ENCODE results near the gene SGCE.

The SGCE gene

DNA sequence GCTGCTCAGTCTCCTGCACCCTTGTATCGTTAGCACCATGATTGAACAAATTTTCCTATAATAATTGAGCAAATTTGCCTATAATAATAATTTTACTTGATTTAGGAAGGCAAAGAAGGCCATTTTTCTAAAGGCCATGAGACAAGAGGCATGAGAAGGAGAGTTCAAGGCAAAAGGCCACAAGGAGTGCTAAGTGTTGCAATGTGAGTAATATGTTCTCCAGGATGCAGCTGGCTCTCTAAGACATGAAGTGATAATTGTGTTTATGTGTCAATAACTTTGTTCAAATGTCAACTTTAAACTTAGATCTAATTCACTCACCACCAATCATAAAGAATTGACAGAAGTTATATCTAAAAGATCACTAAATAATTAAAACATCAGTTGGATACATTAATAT is 53.8 kb downstream of the SGCE start:
- no peak for TF ChIP-seq SIN3A (IDR thresholded peaks at IDR 0.05; ENCODE audit: borderline replicate concordance, insufficient read depth, low read length)
- TF ChIP-seq POLR2AphosphoS5 (IDR thresholded peaks at IDR 0.05; ENCODE audit: low read depth, low read length): no peak
- no peak for TF ChIP-seq TAF1 (IDR thresholded peaks at IDR 0.05; ENCODE audit: borderline replicate concordance, insufficient read depth, low read length)
- TF ChIP-seq REST (IDR thresholded peaks at IDR 0.05; ENCODE audit: insufficient read depth in 1 of 2, low read depth in 2 of 2, low read length in 2 of 2): no peak
- TF ChIP-seq FOXP2 (optimal IDR thresholded peaks at IDR 0.05; ENCODE audit: borderline replicate concordance, extremely low read depth, extremely low read length, insufficient read depth): no peak

- no peak for TF ChIP-seq TAF1 (IDR thresholded peaks at IDR 0.05; ENCODE audit: borderline replicate concordance, insufficient read depth, low read length)
- TF ChIP-seq REST (IDR thresholded peaks at IDR 0.05; ENCODE audit: insufficient read depth in 1 of 2, low read depth in 2 of 2, low read length in 2 of 2): no peak
- no peak for TF ChIP-seq POLR2AphosphoS5 (IDR thresholded peaks at IDR 0.05; ENCODE audit: low read depth, low read length)
- TF ChIP-seq FOXP2 (optimal IDR thresholded peaks at IDR 0.05; ENCODE audit: borderline replicate concordance, extremely low read depth, extremely low read length, insufficient read depth): no peak
- no peak for TF ChIP-seq SIN3A (IDR thresholded peaks at IDR 0.05; ENCODE audit: borderline replicate concordance, insufficient read depth, low read length)
These were observed 55.7 kb downstream of the SGCE start for GRCh38 chr7:94600267-94600666.

GRCh38 chr7:94595717-94596116 is 60.2 kb downstream of the SGCE start:
- TF ChIP-seq TAF1 (IDR thresholded peaks at IDR 0.05; ENCODE audit: borderline replicate concordance, insufficient read depth, low read length) (no peak), FOXP2 (optimal IDR thresholded peaks at IDR 0.05; ENCODE audit: borderline replicate concordance, extremely low read depth, extremely low read length, insufficient read depth) (no peak), SIN3A (IDR thresholded peaks at IDR 0.05; ENCODE audit: borderline replicate concordance, insufficient read depth, low read length) (no peak), REST (IDR thresholded peaks at IDR 0.05; ENCODE audit: insufficient read depth in 1 of 2, low read depth in 2 of 2, low read length in 2 of 2) (no peak), POLR2AphosphoS5 (IDR thresholded peaks at IDR 0.05; ENCODE audit: low read depth, low read length) (no peak)

GRCh38 chr7:94594882-94595281 is 61.1 kb downstream of the SGCE start:
- TF ChIP-seq POLR2AphosphoS5 (IDR thresholded peaks at IDR 0.05; ENCODE audit: low read depth, low read length) (no peak), SIN3A (IDR thresholded peaks at IDR 0.05; ENCODE audit: borderline replicate concordance, insufficient read depth, low read length) (no peak), REST (IDR thresholded peaks at IDR 0.05; ENCODE audit: insufficient read depth in 1 of 2, low read depth in 2 of 2, low read length in 2 of 2) (no peak), TAF1 (IDR thresholded peaks at IDR 0.05; ENCODE audit: borderline replicate concordance, insufficient read depth, low read length) (no peak), FOXP2 (optimal IDR thresholded peaks at IDR 0.05; ENCODE audit: borderline replicate concordance, extremely low read depth, extremely low read length, insufficient read depth) (no peak)

DNA sequence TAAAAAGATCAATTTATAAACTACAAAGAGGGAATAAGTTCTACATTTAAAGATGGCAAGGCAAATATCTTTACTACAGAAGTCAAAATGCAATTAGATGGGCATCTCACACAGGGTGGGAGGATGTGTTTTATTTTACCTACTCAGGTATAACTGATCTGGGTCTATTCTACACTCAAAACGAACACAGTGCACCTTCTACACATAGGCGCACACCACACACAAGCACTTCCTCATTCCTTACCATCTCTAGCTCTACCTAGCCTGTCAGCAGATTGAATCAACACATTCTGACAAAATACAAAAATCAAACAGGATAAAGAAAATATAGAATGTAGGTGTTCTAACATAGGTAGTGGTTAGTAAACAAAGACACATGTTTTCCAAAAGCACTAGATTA is 64.8 kb downstream of the SGCE start:
- TF ChIP-seq TAF1 (IDR thresholded peaks at IDR 0.05; ENCODE audit: borderline replicate concordance, insufficient read depth, low read length) (no peak), SIN3A (IDR thresholded peaks at IDR 0.05; ENCODE audit: borderline replicate concordance, insufficient read depth, low read length) (no peak), POLR2AphosphoS5 (IDR thresholded peaks at IDR 0.05; ENCODE audit: low read depth, low read length) (no peak), FOXP2 (optimal IDR thresholded peaks at IDR 0.05; ENCODE audit: borderline replicate concordance, extremely low read depth, extremely low read length, insufficient read depth) (no peak), REST (IDR thresholded peaks at IDR 0.05; ENCODE audit: insufficient read depth in 1 of 2, low read depth in 2 of 2, low read length in 2 of 2) (no peak)
